Kidney capillary endothelial cell (primary cell): ENCODE results near the gene OPHN1.
"Not testable (repeated sequence)": the region's sequence is repeated elsewhere in the genome, so short reads cannot be mapped to it uniquely, and the experiment has no call there.

Experiments
- DNase-seq: peaks from one replicate; pipeline ENCODE4 v3.0.0-alpha.2; 2018; ENCODE audit warnings: low spot score

Gene OPHN1

GRCh38 chrX:68421636-68422035, 11.7 kb downstream of the OPHN1 start:
- no peak for DNase-seq

- no peak for DNase-seq
Measured at GRCh38 chrX:68420559-68420958, 12.7 kb downstream of the OPHN1 start.

- DNase-seq: no peak
Measured at GRCh38 chrX:68419975-68420374, 13.3 kb downstream of the OPHN1 start.

- DNase-seq: no peak
Measured at GRCh38 chrX:68417651-68418050, 15.6 kb downstream of the OPHN1 start.

GRCh38 chrX:68416592-68416991, 16.7 kb downstream of the OPHN1 start:
- DNase-seq: no peak

- DNase-seq: no peak
Measured at GRCh38 chrX:68415316-68415715, 18.0 kb downstream of the OPHN1 start.

GRCh38 chrX:68413254-68413653, 20.0 kb downstream of the OPHN1 start:
- no peak for DNase-seq

GRCh38 chrX:68411729-68412128, 21.6 kb downstream of the OPHN1 start:
- DNase-seq: no peak

GRCh38 chrX:68409194-68409593, 24.1 kb downstream of the OPHN1 start:
- no peak for DNase-seq

- DNase-seq: no peak
Measured at GRCh38 chrX:68403522-68403921, 29.8 kb downstream of the OPHN1 start.

- DNase-seq: no peak
Measured at GRCh38 chrX:68403038-68403437, 30.3 kb downstream of the OPHN1 start.

- no peak for DNase-seq
Measured at GRCh38 chrX:68402094-68402493, 31.2 kb downstream of the OPHN1 start.

- DNase-seq: no peak
Measured at GRCh38 chrX:68398291-68398690, 35.0 kb downstream of the OPHN1 start.

- no peak for DNase-seq
Measured at GRCh38 chrX:68396953-68397352, 36.3 kb downstream of the OPHN1 start.

- DNase-seq: not testable (repeated sequence)
Measured at GRCh38 chrX:68389419-68389960, 43.8 kb downstream of the OPHN1 start.

- no peak for DNase-seq
Measured at GRCh38 chrX:68387776-68388175, 45.5 kb downstream of the OPHN1 start.

GRCh38 chrX:68383540-68383939, 49.8 kb downstream of the OPHN1 start:
- no peak for DNase-seq

- not testable (repeated sequence) for DNase-seq
Measured at GRCh38 chrX:68377579-68377978, 55.7 kb downstream of the OPHN1 start.

- DNase-seq: no peak
Measured at GRCh38 chrX:68376373-68376772, 56.9 kb downstream of the OPHN1 start.

GRCh38 chrX:68375803-68376202, 57.5 kb downstream of the OPHN1 start:
- DNase-seq: no peak

- DNase-seq: no peak
Measured at GRCh38 chrX:68372665-68373064, 60.6 kb downstream of the OPHN1 start.

GRCh38 chrX:68369559-68369958, 63.7 kb downstream of the OPHN1 start:
- DNase-seq: no peak

- DNase-seq: no peak
Measured at GRCh38 chrX:68365341-68365740, 68.0 kb downstream of the OPHN1 start.

GRCh38 chrX:68363984-68364383, 69.3 kb downstream of the OPHN1 start:
- no peak for DNase-seq

- DNase-seq: no peak
Measured at GRCh38 chrX:68358679-68359078, 74.6 kb downstream of the OPHN1 start.
